Heart left ventricle (tissue), 16 donors: ENCODE results near the gene DBN1. TPM values are rescaled to one million over a fixed set of nuclear protein-coding genes. Genes with fewer than 3 reads are reported as not detected.

Experiments
- ATAC-seq, 4 donors: fragments of 200-7000 bp; cut with Tn5 transposase; one replicate each; pipeline ENCODE4 v1.9.1; 2020 to 2022; ENCODE audit warnings: moderate library complexity in 4 of 4, mild to moderate bottlenecking in 3 of 4, moderate number of reproducible peaks in 1 of 4
- DNase-seq, 5 donors: peaks; one replicate each; pipeline ENCODE4 v3.0.0-alpha.2; 2020
- H3K27ac ChIP-seq, 12 donors: fragments of 200-600 bp; sonication (generic) in 4 of 12; one replicate each; pipeline versions ENCODE4 v1.5.0 to v1.8.0; 2016 to 2022; ENCODE audit warnings: mild to moderate bottlenecking in 2 of 12
- H3K27me3 ChIP-seq, 9 donors: fragments of 200-600 bp; sonication (generic) in 2 of 9; one replicate each; pipeline versions ENCODE4 v1.5.1 to v1.8.0; 2016 to 2022; ENCODE audit warnings: mild to moderate bottlenecking in 3 of 9
- H3K36me3 ChIP-seq, 9 donors: fragments of 200-600 bp; sonication (generic) in 2 of 9; one replicate each; pipeline versions ENCODE4 v1.5.0 to v1.8.0; 2018 to 2022; ENCODE audit warnings: mild to moderate bottlenecking in 2 of 9
- H3K4me1 ChIP-seq, 12 donors: fragments of 200-600 bp; sonication (generic) in 4 of 12; one replicate each; pipeline versions ENCODE4 v1.5.0 to v1.8.0; 2016 to 2022; ENCODE audit warnings: mild to moderate bottlenecking in 3 of 12
- H3K4me3 ChIP-seq, 12 donors: fragments of 200-600 bp; sonication (generic) in 4 of 12; one replicate each; pipeline versions ENCODE4 v1.5.0 to v1.8.0; 2017 to 2022; ENCODE audit warnings: mild to moderate bottlenecking in 9 of 12, moderate library complexity in 4 of 12
- H3K9me3 ChIP-seq, 12 donors: fragments of 200-600 bp; sonication (generic) in 4 of 12; one replicate each; pipeline versions ENCODE4 v1.5.0 to v1.8.0; 2016 to 2022; ENCODE audit warnings: mild to moderate bottlenecking in 1 of 12
- CTCF ChIP-seq, 12 donors: fragments of 200-600 bp; sonication (generic) in 4 of 12; IDR thresholded peaks; one replicate each; pipeline versions ENCODE4 v1.5.0 to v1.8.0; 2018 to 2022; ENCODE audit warnings: antibody characterized with exemption in 12 of 12, mild to moderate bottlenecking in 5 of 12
- POLR2A ChIP-seq, 2 donors: fragments of 450-650 bp; IDR thresholded peaks; one replicate each; pipeline ENCODE4 v1.6.1; 2017; ENCODE audit warnings: antibody characterized with exemption in 2 of 2, mild to moderate bottlenecking in 2 of 2, moderate library complexity in 2 of 2
- WGBS, 4 donors: extraction: QIAGEN DNeasy Blood & Tissue Kit in 2 of 4; methylation state at CpG; one replicate each; pipeline versions ENCODE4 v1.1.5 to v1.1.7; 2013 to 2018; 5-methylcytosine and 5-hydroxymethylcytosine counted together
- intact Hi-C, 10 donors: fragments of 100-400 bp; cut with DNase I; formaldehyde crosslinking; loops; one replicate each; pipeline versions ENCODE4 v1.11.1 to v1.14.2; 2022
- polyA plus RNA-seq, 2 donors: library from polyadenylated mRNA; stranded (reverse); fragments of 200-250 nt; gene quantifications; one replicate each; pipeline ENCODE4 v1.2.3, GENCODE V29; 2013
- total RNA-seq, 9 donors: library from RNA; depleted of rRNA in 2 of 9; stranded (reverse); fragments of >200 nt in 2 of 9; fragmentation: NEBNext Ultra II Directional in 3 of 9; extraction: Animal tissue kit (Norgen Biotek cat#: 25700) in 3 of 9; gene quantifications; one replicate each; pipeline versions ENCODE4 v1.1.0 to v1.2.4, GENCODE V29; 2016 to 2023
- donor health status: ischemic (EF 13 %, LVEDD 7.1; RV severe dilation, severe dysfunction).
- donor health status: healthy with polysubstance abuse.
- donor health status: DM: no; HTN: yes; CAD: no.
- donor health status: DM: no; HTN: no; CAD: no.
- donor health status: ischemic (EF 25% LVEDD 6.9; RV normal size, moderate dysfunction).
- donor health status: ischemic (EF 25% LVEDD 5.7; RV mildly dilated, moderate dysfunction).
- donor health status: healthy.
- donor health status: DM: yes; HTN: yes; CAD: no.
- donor health status: ischemic (EF 35%, LVEDD 5.7; RV mildly dilated, moderate dysfunction).
- donor health status: nonischemic (EF 11% LVEDD 7.7; RV severe dilation, severe dysfunction).
- donor health status: DM: yes; HTN: yes; CAD: no.
- donor health status: PGD.
- donor health status: ischemic (EF 29% LVEDD 5.4; RV normal size, mild dysfunction).
- donor health status: nonischemic (EF 23%, LVEDD 6.1; RV moderate dilation, normal function).

Gene DBN1
- total and polyA plus RNA-seq, 11 donors, result 12.3 to 60.7 (median 23.3) TPM

- no peak for ATAC-seq
- no peak for DNase-seq
- Histone ChIP-seq H3K36me3 (peaks cover 0 to 47% (median 34%) of the 10 kb centered on the region in 9 donors), H3K27ac (peak overlapping the region in 2 of 12 donors; percentile 34 to 95), H3K9me3 (no peaks in the 10 kb centered on the region), H3K4me1 (peaks cover 2 to 78% (median 35%) of the 10 kb centered on the region in 12 donors), H3K27me3 (no peaks in the 10 kb centered on the region), H3K4me3 (peak overlapping the region in 1 of 12 donors; percentile 29)
- TF ChIP-seq POLR2A (IDR thresholded peaks at IDR 0.05), result no peak
- no peak for TF ChIP-seq CTCF (IDR thresholded peaks at IDR 0.05)
- 89 to 93% (median 92%) methylated on average over 24 to 26 of the region's 26 CpGs for WGBS, 4 donors
- intact Hi-C loops, result no loop called here
Measured at GRCh38 chr5:177430140-177430951, 43.1 kb downstream of the DBN1 start.

GRCh38 chr5:177429248-177430040, 44.0 kb downstream of the DBN1 start:
- no peak for TF ChIP-seq POLR2A (IDR thresholded peaks at IDR 0.05)
- TF ChIP-seq CTCF (IDR thresholded peaks at IDR 0.05), result no peak
- ATAC-seq (peak in 1 of 4 donors; percentile 5), DNase-seq (peak; percentile 66 to 84 (median 72))
- Histone ChIP-seq H3K4me3 (peak overlapping the region in 1 of 12 donors; percentile 94), H3K27ac (peak overlapping the region in 2 of 12 donors; percentile 46 to 95), H3K27me3 (no peaks in the 10 kb centered on the region), H3K4me1 (peaks cover 2 to 83% (median 37%) of the 10 kb centered on the region in 12 donors), H3K36me3 (peaks cover 0 to 37% (median 25%) of the 10 kb centered on the region in 9 donors), H3K9me3 (no peaks in the 10 kb centered on the region)
- intact Hi-C loops, result no loop called here
- 80 to 94% (median 88%) methylated on average over 6 of the region's 6 CpGs for WGBS, 4 donors

GRCh38 chr5:177428574-177429217, 44.7 kb downstream of the DBN1 start:
- WGBS, 4 donors, result 84 to 98% (median 86%) methylated on average over 9 to 10 of the region's 10 CpGs
- ATAC-seq, result no peak
- no peak for DNase-seq
- intact Hi-C loops, result no loop called here
- TF ChIP-seq POLR2A (IDR thresholded peaks at IDR 0.05), result no peak
- no peak for TF ChIP-seq CTCF (IDR thresholded peaks at IDR 0.05)
- peaks cover 0 to 30% (median 18%) of the 10 kb centered on the region in 9 donors for H3K36me3 ChIP-seq
- H3K4me3 ChIP-seq, result peak overlapping the region in 2 of 12 donors; percentile 4 to 94
- peaks cover 2 to 77% (median 37%) of the 10 kb centered on the region in 12 donors for H3K4me1 ChIP-seq
- no peaks in the 10 kb centered on the region for H3K9me3 ChIP-seq
- H3K27me3 ChIP-seq, result no peaks in the 10 kb centered on the region
- H3K27ac ChIP-seq, result peak overlapping the region in 2 of 12 donors; percentile 46 to 95
